Activated T-helper 9 cell treated with anti-CD3 and anti-CD28 coated beads, Interleukin-2, amount 50 U/mL, for 16 hours (primary cell): Measurements from ENCODE around the gene HYAL4.

Experiments used
- DNase-seq: peaks from one replicate; pipeline ENCODE4 v3.0.0-alpha.2; 2020; ENCODE audit warnings: low read depth

Gene HYAL4

DNA sequence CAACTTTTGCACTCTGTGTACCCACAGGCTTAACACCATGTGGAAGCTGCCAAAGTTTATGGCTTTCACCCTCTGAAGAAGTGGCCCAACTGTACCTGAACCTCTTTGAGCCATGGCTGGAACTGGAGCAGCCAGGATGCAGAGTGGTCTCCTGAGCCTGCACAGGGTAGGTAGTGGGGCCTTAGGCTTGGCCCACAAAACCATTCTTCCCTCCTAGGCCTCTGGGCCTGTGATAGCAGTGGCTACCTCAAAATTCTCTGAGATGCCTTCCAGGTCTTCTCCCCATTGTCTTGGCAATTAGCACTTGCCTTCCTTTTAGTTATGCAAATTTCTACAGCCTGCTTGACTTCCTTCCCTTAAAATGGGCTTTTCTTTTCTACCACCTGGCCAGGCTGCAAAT, 60.7 kb downstream of the HYAL4 start:
- no peak for DNase-seq

DNA sequence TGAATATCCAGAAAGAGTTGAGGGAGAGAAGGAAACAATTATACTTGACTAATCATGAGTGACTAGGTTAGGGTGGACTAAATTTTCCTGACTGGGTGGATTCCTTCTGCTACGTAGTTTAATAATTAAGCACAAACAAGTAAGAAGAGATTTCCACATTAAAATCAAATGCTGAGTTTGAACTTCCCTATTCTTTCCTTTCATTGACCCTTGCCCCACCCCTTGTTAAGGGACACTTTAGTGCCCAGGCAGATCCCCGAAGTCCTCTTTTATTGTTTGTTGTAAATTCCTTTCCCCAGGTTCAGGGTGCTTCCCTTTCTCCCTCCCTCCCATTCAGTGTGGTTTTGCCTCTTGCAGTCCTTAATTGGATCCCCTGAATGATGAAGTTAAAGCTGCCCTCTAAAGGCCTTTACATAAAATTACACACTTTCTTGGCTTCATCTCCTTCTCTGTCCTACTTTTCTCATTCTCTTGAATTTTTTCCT, 71.3 kb downstream of the HYAL4 start:
- no peak for DNase-seq

DNA sequence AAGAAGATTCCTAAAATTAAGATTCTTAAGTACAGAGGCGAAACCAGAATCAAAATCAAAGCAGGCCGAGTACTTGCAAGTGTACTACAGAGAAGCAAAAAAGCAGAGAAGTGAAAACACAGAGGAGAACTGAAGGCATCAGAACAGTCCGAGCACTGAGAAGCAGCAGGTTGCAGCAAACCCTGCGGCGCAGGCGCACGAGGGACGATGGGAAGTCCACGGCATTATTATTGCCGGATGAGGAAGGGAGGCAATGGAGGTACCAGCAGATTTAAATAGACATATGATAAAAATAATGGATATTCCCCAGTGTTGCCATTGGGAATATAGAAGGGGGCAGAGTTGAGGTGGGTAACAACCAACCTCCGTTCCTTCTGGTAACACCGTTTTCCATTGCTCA, 72.9 kb downstream of the HYAL4 start:
- DNase-seq: no peak

DNA sequence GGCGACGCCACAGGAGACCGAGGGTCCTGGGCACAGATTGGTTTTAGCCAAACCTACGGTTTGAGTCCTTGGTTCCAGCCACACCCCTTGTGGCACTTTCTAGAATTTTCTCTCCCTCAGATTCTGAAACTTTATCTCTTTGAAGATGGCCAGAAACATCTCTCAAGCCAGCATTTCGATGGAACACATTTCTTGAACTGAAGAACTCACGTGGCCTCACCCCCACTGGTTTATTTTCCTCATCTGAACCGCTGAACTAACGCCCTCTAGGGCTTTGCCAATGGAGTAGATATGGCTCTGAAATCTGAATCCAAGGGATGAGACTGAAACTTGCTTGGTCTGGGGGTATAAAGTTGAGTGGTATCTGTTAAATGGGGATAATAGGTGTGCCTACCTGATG, 73.3 kb downstream of the HYAL4 start:
- DNase-seq: no peak

DNA sequence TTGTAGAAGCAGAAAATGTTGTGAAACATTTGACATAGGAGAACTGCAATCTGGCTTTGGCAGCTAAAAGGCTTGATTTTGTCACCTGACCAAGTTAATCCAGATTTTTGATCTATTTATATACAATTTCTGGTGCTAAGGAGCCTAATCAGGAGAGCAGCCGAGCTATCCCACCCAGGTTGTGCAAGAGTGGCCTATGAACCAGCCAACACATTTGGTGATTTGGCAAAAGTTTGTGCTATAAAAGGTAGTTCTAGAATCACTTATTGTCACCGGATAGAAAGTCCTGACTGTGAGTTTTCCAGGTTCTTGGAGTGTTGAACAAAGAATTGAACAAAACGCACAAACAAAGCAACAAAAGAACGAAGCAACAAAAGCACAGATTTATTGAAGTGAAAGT, 78.6 kb downstream of the HYAL4 start:
- DNase-seq: no peak

DNA sequence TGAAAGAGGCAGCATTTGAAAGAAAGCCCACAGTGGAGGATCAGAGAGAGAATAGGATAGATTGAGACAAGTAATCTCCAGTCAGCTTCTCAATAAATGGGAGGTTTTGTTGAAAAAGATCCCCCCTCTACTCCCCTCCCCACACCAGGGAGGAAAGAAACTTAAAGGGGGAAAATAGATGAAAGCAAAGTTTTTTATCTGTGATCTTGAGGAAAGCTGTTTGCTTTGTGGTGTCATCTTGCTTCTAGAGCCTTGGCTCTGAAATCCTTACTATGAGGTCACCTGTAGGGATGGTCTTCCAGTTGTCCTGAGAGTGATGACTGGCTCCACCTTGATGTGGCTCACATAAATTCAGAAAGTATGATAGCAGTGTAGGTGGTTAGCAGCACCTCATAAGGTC, 80.0 kb downstream of the HYAL4 start, which contains the start of gene SPAM1:
Gene SPAM1, plus strand, starts transcription at position 301 of the 400 bp plus-strand sequence. CDS start 28,330 bp downstream, outside the sequence.
- no peak for DNase-seq
